Measurements from ENCODE around the gene CERS4. TPM values are rescaled to one million over a fixed set of nuclear protein-coding genes. Genes with fewer than 3 reads are reported as not detected.

CERS4 gene
- total and polyA plus RNA-seq, 8 donors, result 41.6 to 118 (median 67.7) TPM

GRCh38 chr19:8304841-8305621 is 95.9 kb downstream of the CERS4 start:
- intact Hi-C loops (cut with DNase I), result loop anchor here in 1 of 3 donors (5.0 kb wide), 1 partner anchor 48 kb away; no protein-coding TSS in a partner anchor
- Histone ChIP-seq H3K4me3 (no peak overlapping the region), H3K27me3 (no peaks in the 10 kb centered on the region), H3K36me3 (no peaks in the 10 kb centered on the region), H3K4me1 (peaks cover 0 to 6% (median 0%) of the 10 kb centered on the region in 3 donors), H3K27ac (no peak overlapping the region), H3K9me3 (no peaks in the 10 kb centered on the region)
- WGBS, 2 donors, result 84 to 85% methylated on average over 33 of the region's 33 CpGs
- FAIRE-seq (no peak), ATAC-seq (no peak), DNase-seq (peak; percentile 0 to 62 (median 37))
- TF ChIP-seq, protein P1, sequence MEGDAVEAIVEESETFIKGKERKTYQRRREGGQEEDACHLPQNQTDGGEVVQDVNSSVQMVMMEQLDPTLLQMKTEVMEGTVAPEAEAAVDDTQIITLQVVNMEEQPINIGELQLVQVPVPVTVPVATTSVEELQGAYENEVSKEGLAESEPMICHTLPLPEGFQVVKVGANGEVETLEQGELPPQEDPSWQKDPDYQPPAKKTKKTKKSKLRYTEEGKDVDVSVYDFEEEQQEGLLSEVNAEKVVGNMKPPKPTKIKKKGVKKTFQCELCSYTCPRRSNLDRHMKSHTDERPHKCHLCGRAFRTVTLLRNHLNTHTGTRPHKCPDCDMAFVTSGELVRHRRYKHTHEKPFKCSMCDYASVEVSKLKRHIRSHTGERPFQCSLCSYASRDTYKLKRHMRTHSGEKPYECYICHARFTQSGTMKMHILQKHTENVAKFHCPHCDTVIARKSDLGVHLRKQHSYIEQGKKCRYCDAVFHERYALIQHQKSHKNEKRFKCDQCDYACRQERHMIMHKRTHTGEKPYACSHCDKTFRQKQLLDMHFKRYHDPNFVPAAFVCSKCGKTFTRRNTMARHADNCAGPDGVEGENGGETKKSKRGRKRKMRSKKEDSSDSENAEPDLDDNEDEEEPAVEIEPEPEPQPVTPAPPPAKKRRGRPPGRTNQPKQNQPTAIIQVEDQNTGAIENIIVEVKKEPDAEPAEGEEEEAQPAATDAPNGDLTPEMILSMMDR (IDR thresholded peaks at IDR 0.05), result no peak

- Histone ChIP-seq H3K27ac (no peak overlapping the region), H3K4me3 (no peak overlapping the region), H3K9me3 (no peaks in the 10 kb centered on the region), H3K27me3 (no peaks in the 10 kb centered on the region), H3K36me3 (peaks cover 0 to 5% (median 0%) of the 10 kb centered on the region in 3 donors), H3K4me1 (peaks cover 0 to 6% (median 0%) of the 10 kb centered on the region in 3 donors)
- TF ChIP-seq, protein P1 (IDR thresholded peaks at IDR 0.05), result no peak
- no peak for ATAC-seq
- FAIRE-seq, result no peak
- 73 to 89% methylated on average over 4 of the region's 4 CpGs for WGBS, 2 donors
- intact Hi-C loops (cut with DNase I), result no loop called here
- peak in 4 of 6 donors; percentile 1 to 21 (median 11) for DNase-seq
Observed at GRCh38 chr19:8305798-8306197, 96.6 kb downstream of the CERS4 start.

GRCh38 chr19:8306235-8307054 is 97.3 kb downstream of the CERS4 start:
- DNase-seq, result peak in 5 of 6 donors; percentile 1 to 60 (median 11)
- peaks cover 0 to 6% (median 0%) of the 10 kb centered on the region in 3 donors for H3K4me1 ChIP-seq
- FAIRE-seq, result no peak
- intact Hi-C loops (cut with DNase I), result no loop called here
- H3K27me3 ChIP-seq, result no peaks in the 10 kb centered on the region
- WGBS, 2 donors, result 78 to 81% methylated on average over 14 to 17 of the region's 17 CpGs
- no peak overlapping the region for H3K27ac ChIP-seq
- H3K36me3 ChIP-seq, result peaks cover 0 to 8% (median 0%) of the 10 kb centered on the region in 3 donors
- no peak overlapping the region for H3K4me3 ChIP-seq
- H3K9me3 ChIP-seq, result no peaks in the 10 kb centered on the region
- ATAC-seq, result no peak
- TF ChIP-seq, protein P1 (IDR thresholded peaks at IDR 0.05), result no peak

- peak; percentile 1 to 24 (median 5) for ATAC-seq
- 9 to 10% methylated on average over 23 to 24 of the region's 24 CpGs for WGBS, 2 donors
- intact Hi-C loops (cut with DNase I), result no loop called here
- DNase-seq, result peak in 1 of 6 donors; percentile 49
- FAIRE-seq, result no peak
- Histone ChIP-seq H3K4me1 (peaks cover 0 to 6% (median 0%) of the 10 kb centered on the region in 3 donors), H3K4me3 (peak overlapping the region; percentile 51 to 73 (median 54)), H3K36me3 (peaks cover 0 to 8% (median 0%) of the 10 kb centered on the region in 3 donors), H3K27me3 (no peaks in the 10 kb centered on the region), H3K9me3 (no peaks in the 10 kb centered on the region), H3K27ac (peak overlapping the region in 1 of 4 donors; percentile 54)
- TF ChIP-seq, protein P1 (IDR thresholded peaks at IDR 0.05), result no peak
Observed at GRCh38 chr19:8307400-8307964, 98.3 kb downstream of the CERS4 start.
